Measurements from ENCODE around the gene RFX2. TPM values are rescaled to one million over a fixed set of nuclear protein-coding genes. Genes with fewer than 3 reads are reported as not detected.
"Not testable (repeated sequence)": the region's sequence is repeated elsewhere in the genome, so short reads cannot be mapped to it uniquely, and the experiment has no call there.

Gene RFX2
- total RNA-seq, 1 donor from 2014 or later, result 3.2 TPM

DNA sequence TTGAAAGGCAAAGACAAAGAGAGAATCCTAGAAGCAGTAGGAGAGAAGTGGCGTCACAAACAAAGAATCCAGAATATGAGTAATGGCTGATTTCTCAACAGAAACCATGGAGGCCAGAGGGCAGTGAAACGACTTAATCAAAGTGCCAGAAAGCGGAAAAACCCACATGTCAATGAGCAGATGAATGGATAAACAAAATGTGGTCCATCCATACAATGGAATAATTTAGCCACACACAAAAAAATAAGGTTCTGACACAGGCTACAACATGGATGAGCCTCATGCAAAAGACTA is 80.1 kb downstream of the RFX2 start:
- no peaks in the 10 kb centered on the region for H3K4me1 Mint-ChIP-seq (ENCODE audit: low read depth, unreplicated experiment)
- Histone ChIP-seq H4K20me1 (ENCODE audit: insufficient read depth, low read length) (no peaks in the 10 kb centered on the region), H3K27me3 (ENCODE audit: insufficient read depth, low read length) (no peaks in the 10 kb centered on the region), H2AFZ (ENCODE audit: low read depth, low read length) (no peak overlapping the region), H3K4me3 (ENCODE audit: insufficient read depth, low read depth, low read length) (no peak overlapping the region), H3K9ac (ENCODE audit: low read length) (peak overlapping the region; percentile 4), H3K27ac (ENCODE audit: low read depth, low read length) (peak overlapping the region; percentile 43), H3K4me2 (ENCODE audit: low read length) (peak overlapping the region; percentile 53), H3K9me3 (ENCODE audit: insufficient read depth, low read depth, low read length) (no peaks in the 10 kb centered on the region), H3K36me3 (ENCODE audit: insufficient read depth, low read length) (no peaks in the 10 kb centered on the region), H3K79me2 (ENCODE audit: insufficient read depth, low read length) (no peaks in the 10 kb centered on the region), H3K4me1 (ENCODE audit: insufficient read depth, low read length) (peaks cover 10% of the 10 kb centered on the region)
- no peak overlapping the region for H3K27ac Mint-ChIP-seq (ENCODE audit: unreplicated experiment)
- no peak overlapping the region for H3K4me3 Mint-ChIP-seq (ENCODE audit: unreplicated experiment)
- FAIRE-seq (peak; percentile 58), DNase-seq (ENCODE audit: low read depth) (peak; percentile 86)
- TF ChIP-seq EZH2 (IDR thresholded peaks at IDR 0.05; ENCODE audit: insufficient read depth, low read length) (no peak), CTCF (IDR thresholded peaks at IDR 0.05; ENCODE audit: insufficient read depth, low read depth, low read length) (no peak)
- no peaks in the 10 kb centered on the region for H3K9me3 Mint-ChIP-seq (ENCODE audit: unreplicated experiment)
- H3K27me3 Mint-ChIP-seq (ENCODE audit: low read depth, unreplicated experiment), result peaks cover 6% of the 10 kb centered on the region
- H3K36me3 Mint-ChIP-seq (ENCODE audit: low read depth, unreplicated experiment), result no peaks in the 10 kb centered on the region

DNA sequence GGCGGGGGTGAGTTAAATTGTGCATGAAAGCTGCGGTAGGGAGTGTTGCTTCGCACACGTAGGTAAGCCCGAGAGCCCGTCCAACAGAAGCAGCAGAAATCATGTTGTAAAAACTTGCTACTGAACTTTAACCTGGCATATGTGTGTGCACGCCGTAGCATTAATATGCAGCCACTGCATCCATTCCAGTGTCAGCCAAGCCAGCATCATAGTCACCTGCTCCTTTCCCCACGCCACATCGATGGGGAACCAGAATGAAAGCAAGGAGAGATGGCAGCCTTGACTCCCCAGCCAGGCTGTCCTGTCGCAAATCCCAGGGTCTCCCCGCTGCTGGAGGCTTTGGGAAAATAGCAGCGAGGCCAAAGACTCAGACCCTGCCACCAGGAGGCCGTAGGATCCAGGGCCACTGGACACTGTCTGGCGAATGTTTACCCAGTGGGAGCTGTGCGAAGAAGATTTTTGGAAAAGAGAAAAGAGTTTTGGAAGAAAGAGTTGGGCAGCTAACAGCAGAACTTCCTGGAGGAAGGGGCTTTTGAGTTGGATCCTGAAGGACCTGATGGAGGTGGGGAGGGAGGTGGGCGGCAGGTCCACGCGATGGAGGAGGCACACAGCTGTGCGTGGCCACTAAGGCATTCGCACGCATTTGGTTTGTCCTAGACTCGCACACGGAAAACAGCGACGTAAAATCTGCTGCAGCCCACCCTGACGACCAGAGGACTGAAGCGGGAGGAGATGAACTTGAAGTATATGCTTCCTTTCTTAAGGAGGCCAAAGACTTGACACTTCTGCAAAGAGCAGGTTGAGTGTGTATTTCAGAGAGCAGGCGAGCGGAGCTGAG is 83.7 kb downstream of the RFX2 start:
- H3K4me3 Mint-ChIP-seq (ENCODE audit: unreplicated experiment), result no peak overlapping the region
- H3K9me3 Mint-ChIP-seq (ENCODE audit: unreplicated experiment), result no peaks in the 10 kb centered on the region
- no peak overlapping the region for H3K4me2 ChIP-seq (ENCODE audit: low read length)
- H3K79me2 ChIP-seq (ENCODE audit: insufficient read depth, low read length), result no peaks in the 10 kb centered on the region
- H3K9me3 ChIP-seq (ENCODE audit: insufficient read depth, low read depth, low read length), result no peaks in the 10 kb centered on the region
- peaks cover 6% of the 10 kb centered on the region for H3K27me3 Mint-ChIP-seq (ENCODE audit: low read depth, unreplicated experiment)
- H4K20me1 ChIP-seq (ENCODE audit: insufficient read depth, low read length), result peaks cover under 1% of the 10 kb centered on the region
- no peak for DNase-seq (ENCODE audit: low read depth)
- no peak overlapping the region for H2AFZ ChIP-seq (ENCODE audit: low read depth, low read length)
- H3K27ac ChIP-seq (ENCODE audit: low read depth, low read length), result no peak overlapping the region
- FAIRE-seq, result no peak
- peaks cover 15% of the 10 kb centered on the region for H3K4me1 Mint-ChIP-seq (ENCODE audit: low read depth, unreplicated experiment)
- H3K27ac Mint-ChIP-seq (ENCODE audit: unreplicated experiment), result no peak overlapping the region
- H3K9ac ChIP-seq (ENCODE audit: low read length), result no peak overlapping the region
- H3K36me3 Mint-ChIP-seq (ENCODE audit: low read depth, unreplicated experiment), result no peaks in the 10 kb centered on the region
- no peaks in the 10 kb centered on the region for H3K36me3 ChIP-seq (ENCODE audit: insufficient read depth, low read length)
- peaks cover 23% of the 10 kb centered on the region for H3K4me1 ChIP-seq (ENCODE audit: insufficient read depth, low read length)
- H3K4me3 ChIP-seq (ENCODE audit: insufficient read depth, low read depth, low read length), result no peak overlapping the region
- H3K27me3 ChIP-seq (ENCODE audit: insufficient read depth, low read length), result no peaks in the 10 kb centered on the region
- no peak for TF ChIP-seq CTCF (IDR thresholded peaks at IDR 0.05; ENCODE audit: insufficient read depth, low read depth, low read length)
- TF ChIP-seq EZH2 (IDR thresholded peaks at IDR 0.05; ENCODE audit: insufficient read depth, low read length), result no peak

DNA sequence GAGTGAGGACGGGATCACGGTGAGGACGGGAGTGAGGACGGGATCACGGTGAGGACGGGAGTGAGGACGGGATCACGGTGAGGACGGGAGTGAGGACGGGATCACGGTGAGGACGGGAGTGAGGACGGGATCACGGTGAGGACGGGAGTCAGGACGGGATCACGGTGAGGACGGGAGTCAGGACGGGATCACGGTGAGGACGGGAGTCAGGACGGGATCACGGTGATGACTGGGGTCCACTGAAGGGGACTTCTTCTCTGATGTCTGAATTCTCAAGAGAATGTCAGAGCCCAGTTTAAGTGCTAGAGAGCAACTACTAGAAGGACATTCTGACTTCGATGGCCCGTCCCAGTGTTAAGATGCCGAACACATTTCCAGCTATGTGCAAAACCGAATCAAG is 85.5 kb downstream of the RFX2 start:
- not testable (repeated sequence) for H3K4me2 ChIP-seq (ENCODE audit: low read length); H3K27ac ChIP-seq (ENCODE audit: low read depth, low read length); FAIRE-seq; H3K9me3 Mint-ChIP-seq (ENCODE audit: unreplicated experiment); H3K9ac ChIP-seq (ENCODE audit: low read length); DNase-seq (ENCODE audit: low read depth); H3K79me2 ChIP-seq (ENCODE audit: insufficient read depth, low read length); H3K27me3 ChIP-seq (ENCODE audit: insufficient read depth, low read length); H3K9me3 ChIP-seq (ENCODE audit: insufficient read depth, low read depth, low read length); H3K27me3 Mint-ChIP-seq (ENCODE audit: low read depth, unreplicated experiment); H2AFZ ChIP-seq (ENCODE audit: low read depth, low read length); H4K20me1 ChIP-seq (ENCODE audit: insufficient read depth, low read length); H3K4me3 ChIP-seq (ENCODE audit: insufficient read depth, low read depth, low read length); H3K4me3 Mint-ChIP-seq (ENCODE audit: unreplicated experiment); H3K36me3 ChIP-seq (ENCODE audit: insufficient read depth, low read length); H3K27ac Mint-ChIP-seq (ENCODE audit: unreplicated experiment); H3K36me3 Mint-ChIP-seq (ENCODE audit: low read depth, unreplicated experiment)
- H3K4me1 ChIP-seq (ENCODE audit: insufficient read depth, low read length), result peaks cover 14% of the 10 kb centered on the region
- peaks cover 16% of the 10 kb centered on the region for H3K4me1 Mint-ChIP-seq (ENCODE audit: low read depth, unreplicated experiment)
